ENCODE measurements around the gene SSUH2.

GRCh38 chr3:8595252-8595651 lies 49.3 kb downstream of the SSUH2 start:
- TF ChIP-seq REST (IDR thresholded peaks at IDR 0.05): no peak
- TF ChIP-seq CTCF (IDR thresholded peaks at IDR 0.05; ENCODE audit: low read depth, low read length, missing input control): no peak
- TF ChIP-seq HNF4A (conservative IDR thresholded peaks at IDR 0.05): no peak
- TF ChIP-seq, protein P1, sequence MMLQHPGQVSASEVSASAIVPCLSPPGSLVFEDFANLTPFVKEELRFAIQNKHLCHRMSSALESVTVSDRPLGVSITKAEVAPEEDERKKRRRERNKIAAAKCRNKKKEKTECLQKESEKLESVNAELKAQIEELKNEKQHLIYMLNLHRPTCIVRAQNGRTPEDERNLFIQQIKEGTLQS (IDR thresholded peaks at IDR 0.05): no peak
- TF ChIP-seq RXRA (IDR thresholded peaks at IDR 0.05): no peak
- no peak for TF ChIP-seq YY1 (IDR thresholded peaks at IDR 0.05)
- no peak for TF ChIP-seq JUND (IDR thresholded peaks at IDR 0.05)
- no peak for TF ChIP-seq EGR1 (IDR thresholded peaks at IDR 0.05; ENCODE audit: low read depth in 2 of 2)
- TF ChIP-seq MAX (IDR thresholded peaks at IDR 0.05): no peak
- no peak for TF ChIP-seq ZBTB33 (IDR thresholded peaks at IDR 0.05)
